GM08714 (cell line): ENCODE results near the gene ASGR1.
"Not testable (repeated sequence)": the region's sequence is repeated elsewhere in the genome, so short reads cannot be mapped to it uniquely, and the experiment has no call there.

ENCODE experiments used
- H3K4me3 ChIP-seq: fragments of 200-500 bp; sonication (Bioruptor generic); 2 replicates; pipeline ENCODE4 v1.5.1; 2014; ENCODE audit warnings: mild to moderate bottlenecking, low read length, inconsistent platforms
- ZNF274 ChIP-seq: IDR thresholded peaks from 2 replicates; pipeline ENCODE4 v1.6.1; 2012; ENCODE audit warnings: mild to moderate bottlenecking, low read depth, low read length

ASGR1 gene

DNA sequence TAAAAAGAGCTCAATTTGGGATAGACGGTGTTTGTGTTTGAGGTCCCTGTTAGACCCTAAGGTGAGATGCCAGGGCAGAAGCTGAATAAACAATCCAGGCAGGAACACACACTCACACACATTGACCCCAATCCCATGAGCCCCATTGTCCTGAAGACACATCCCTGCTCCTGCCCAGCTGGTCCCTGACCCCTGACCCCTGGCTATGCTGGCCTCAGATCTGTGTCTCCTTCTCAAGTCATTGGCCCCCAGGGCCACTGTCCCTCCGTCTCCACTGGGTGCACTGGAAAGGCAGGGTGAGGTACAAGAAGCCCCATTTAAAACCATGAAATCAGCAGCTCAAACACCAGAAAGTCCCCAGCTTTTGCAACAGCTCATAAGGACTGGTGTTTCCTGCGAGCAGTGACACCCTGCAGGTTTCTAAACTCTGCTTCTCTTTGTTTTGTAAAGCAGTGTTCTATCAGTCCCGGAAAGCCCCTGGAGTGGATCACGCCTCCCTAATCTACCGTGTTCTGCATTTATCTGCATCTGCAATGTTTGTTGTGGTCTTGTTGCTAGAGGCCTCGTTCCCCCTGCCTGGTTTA is 46.6 kb downstream of the ASGR1 start:
- TF ChIP-seq ZNF274, result no peak
- no peak overlapping the region; the same call in 1 of the 2 replicates for H3K4me3 ChIP-seq

DNA sequence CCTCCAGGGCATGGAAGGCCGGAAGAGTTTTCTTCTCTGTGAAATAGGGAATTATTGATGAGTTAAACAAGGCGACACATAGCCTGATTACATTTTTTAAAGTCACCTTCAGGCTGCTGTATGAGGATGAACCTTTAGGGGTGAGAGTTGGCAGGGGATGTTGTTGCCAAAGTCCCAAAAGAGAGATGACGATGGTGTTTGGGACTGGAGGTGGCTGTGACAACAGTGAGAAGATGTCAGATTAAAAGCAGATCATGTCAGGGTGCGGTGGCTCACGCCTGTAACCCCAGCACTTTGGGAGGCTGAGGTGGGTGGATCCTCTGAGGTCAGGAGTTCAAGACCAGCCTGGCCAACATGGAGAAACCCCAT is 47.8 kb downstream of the ASGR1 start:
- TF ChIP-seq ZNF274, result no peak

DNA sequence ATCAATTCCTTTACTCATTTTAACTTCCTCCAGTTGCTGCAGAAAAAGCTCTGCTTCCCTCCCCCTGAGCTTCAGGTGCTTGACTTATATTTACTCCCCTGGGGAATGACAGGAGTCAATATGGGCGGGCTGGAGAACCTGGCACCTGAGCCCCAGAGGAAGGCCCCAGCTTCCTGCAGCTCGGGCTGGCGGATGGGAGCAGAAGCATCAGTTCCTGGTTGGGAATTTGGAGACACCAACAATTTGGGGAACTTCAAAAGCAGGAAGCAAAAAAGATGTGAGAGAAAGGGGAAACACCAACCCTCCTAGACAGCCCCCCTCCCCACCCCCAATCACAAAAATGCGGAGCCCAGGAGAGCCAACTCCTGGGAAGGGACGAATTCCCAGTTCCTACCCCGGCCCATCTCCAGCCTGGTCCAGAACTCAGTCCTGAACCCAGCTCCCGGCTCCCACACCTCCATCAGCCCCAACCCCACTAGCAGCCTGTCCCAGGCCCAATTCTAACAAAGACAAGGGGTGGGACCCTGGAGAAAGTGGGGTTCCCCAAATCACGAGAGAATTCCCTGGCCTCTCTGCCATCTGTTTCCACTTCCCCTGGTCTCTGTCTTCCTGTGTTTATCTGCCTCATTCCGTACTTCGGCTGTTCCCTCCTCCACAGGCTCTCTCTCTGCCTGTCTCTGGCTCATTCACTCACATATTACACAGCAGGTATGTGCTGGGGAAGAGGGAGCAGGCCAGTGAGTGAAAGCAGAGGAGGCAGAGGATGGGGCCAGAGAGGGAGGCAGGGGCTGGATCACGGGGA is 48.3 kb downstream of the ASGR1 start:
- no peak for TF ChIP-seq ZNF274
- no peak overlapping the region for H3K4me3 ChIP-seq

More for the DNA sequence above, 47.8 kb downstream of the ASGR1 start:
- no peak overlapping the region for H3K4me3 ChIP-seq

DNA sequence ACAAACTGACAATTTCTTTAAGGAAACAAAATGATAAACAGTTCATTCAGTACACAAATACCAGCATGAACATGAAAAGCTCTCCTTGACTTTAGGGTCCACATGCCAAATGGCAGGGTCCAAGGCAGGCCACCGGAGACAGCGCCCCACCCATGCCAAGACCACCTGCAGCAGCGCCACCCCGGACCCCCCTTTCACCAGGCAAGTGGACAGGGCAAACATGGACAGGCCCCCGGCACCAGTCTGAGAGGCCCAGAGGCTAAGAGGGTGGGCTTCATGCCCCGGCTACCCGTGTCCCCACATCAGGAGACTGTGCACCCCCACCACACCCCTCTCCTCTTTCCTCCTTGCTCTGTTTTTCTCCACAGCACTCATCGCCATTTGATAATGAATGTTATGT is 49.9 kb downstream of the ASGR1 start:
- H3K4me3 ChIP-seq, result no peak overlapping the region
- no peak for TF ChIP-seq ZNF274

DNA sequence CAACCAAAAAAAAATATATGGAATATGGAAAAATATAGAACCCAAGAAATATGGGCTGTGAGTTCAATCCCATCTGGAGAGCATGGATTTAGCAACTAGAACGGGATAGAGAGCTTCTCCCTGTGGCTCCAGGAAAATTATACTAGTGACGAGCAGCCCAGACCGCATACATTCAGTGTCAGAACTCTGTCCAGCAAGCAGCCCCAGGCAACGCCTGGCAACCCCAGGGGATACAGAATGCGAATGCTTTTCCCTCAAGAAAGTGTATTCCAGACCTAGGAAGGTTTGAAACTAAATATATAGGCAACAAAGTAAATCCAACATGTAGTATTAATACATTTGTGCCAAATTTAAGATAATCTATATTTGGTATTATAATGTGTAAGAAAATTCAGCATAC is 51.0 kb downstream of the ASGR1 start:
- no peak for TF ChIP-seq ZNF274
- H3K4me3 ChIP-seq, result no peak overlapping the region

DNA sequence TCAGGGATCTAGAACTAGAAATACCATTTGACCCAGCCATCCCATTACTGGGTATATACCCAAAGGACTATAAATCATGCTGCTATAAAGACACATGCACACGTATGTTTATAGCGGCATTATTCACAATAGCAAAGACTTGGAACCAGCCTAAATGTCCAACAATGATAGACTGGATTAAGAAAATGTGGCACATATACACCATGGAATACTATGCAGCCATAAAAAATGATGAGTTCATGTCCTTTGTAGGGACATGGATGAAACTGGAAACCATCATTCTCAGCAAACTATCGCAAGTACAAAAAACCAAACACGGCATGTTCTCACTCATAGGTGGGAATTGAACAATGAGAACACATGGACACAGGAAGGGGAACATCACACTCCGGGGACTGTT is 51.7 kb downstream of the ASGR1 start:
- H3K4me3 ChIP-seq, result not testable (repeated sequence)

DNA sequence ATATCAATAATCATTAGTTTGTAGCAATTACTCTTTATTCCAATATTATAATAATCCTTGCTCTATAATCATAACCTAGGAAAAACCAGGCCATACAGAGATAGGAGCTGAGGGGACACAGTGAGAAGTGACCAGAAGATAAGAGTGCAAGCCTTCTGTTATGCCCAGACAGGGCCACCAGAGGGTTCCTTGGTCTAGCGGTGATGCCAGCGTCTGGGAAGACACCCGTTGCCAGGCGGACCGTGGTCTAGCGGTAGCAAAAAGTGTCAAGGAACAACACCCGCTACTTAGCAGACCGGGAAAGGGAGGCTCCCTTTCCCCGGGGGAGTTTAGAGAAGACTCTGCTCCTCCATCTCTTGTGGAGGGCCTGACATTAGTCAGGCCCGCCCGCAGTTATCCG is 52.8 kb downstream of the ASGR1 start:
- H3K4me3 ChIP-seq, result not testable (repeated sequence)

DNA sequence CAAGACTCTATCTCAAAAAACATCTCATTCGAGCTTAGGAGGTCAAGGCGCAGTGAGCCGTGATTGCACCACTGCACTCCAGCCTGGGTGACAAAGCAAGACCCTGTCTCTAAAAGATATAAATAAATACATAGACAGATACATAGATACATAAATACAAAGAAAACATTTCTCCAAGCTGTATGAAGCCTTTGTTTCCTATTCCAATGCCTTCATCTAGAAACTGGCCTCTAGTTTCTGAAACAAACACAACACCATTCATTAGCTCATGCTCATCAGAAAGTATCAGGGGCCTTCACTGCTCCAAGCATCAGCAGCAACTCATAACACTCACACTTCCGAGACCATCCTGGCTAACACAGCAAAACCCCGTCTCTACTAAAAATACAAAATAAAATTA is 54.2 kb downstream of the ASGR1 start:
- H3K4me3 ChIP-seq, result no peak overlapping the region
- TF ChIP-seq ZNF274, result no peak

DNA sequence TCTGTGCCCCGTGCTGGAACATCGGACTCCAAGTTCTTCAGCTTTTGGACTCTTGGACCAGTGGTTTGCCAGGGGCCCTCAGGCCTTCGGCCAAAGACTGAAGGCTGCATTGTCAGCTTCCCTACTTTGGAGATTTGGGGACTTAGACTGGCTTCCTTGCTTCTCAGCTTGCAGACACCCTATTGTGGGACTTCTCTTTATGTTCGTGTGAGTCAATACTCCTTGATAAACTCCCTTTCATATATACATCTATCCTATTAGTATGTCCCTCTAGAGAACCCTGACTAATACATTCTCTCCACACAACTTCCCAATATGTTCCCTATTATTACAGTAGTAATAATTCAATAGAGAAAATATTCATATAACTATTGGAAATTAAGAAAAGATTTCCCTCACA is 55.3 kb downstream of the ASGR1 start:
- no peak for TF ChIP-seq ZNF274
- H3K4me3 ChIP-seq, result no peak overlapping the region
